A673 (cell line): ENCODE results near the gene EPPIN. TPM values are rescaled to one million over a fixed set of nuclear protein-coding genes. Genes with fewer than 3 reads are reported as not detected.

Experiments used
- BruUV-seq: library from RNA; stranded (reverse); fragments of 400-500 nt; replicated peaks from 2 replicates; lab custom pipeline; 2021; lab: Mats Ljungman, UMichigan
- CTCF ChIA-PET: fragments of 300-600 bp; sonication (Branson Sonifier 250); formaldehyde crosslinking; loops from one replicate; lab custom pipeline; 2022; ENCODE audit warnings: antibody characterized with exemption; lab: Charles Lee
- POLR2A ChIA-PET: fragments of 300-600 bp; sonication (Branson Sonifier 250); formaldehyde crosslinking; loops from one replicate; lab custom pipeline; 2022; ENCODE audit warnings: antibody characterized with exemption; ENCODE audit not compliant: low non-redundant PET; lab: Charles Lee
- DNase-seq: peaks from one replicate; pipeline ENCODE4 v3.0.0-alpha.2; 2015; ENCODE audit warnings: low spot score
- H3K27ac ChIP-seq: fragments of 200-600 bp; sonication (generic); 2 replicates; pipeline ENCODE4 v1.5.1; 2016; ENCODE audit warnings: mixed run types, low read depth, mild to moderate bottlenecking, mixed read lengths, antibody characterized with exemption, low read length; ENCODE audit not compliant: poor library complexity, severe bottlenecking
- H3K27me3 ChIP-seq: fragments of 200-600 bp; sonication (generic); replicated peaks from 2 replicates; pipeline ENCODE4 v1.6.1; 2017; ENCODE audit warnings: mixed run types, low read depth, mild to moderate bottlenecking, mixed read lengths, antibody characterized with exemption, low read length; ENCODE audit not compliant: insufficient read depth, poor library complexity
- H3K36me3 ChIP-seq: fragments of 200-600 bp; sonication (generic); 2 replicates; pipeline ENCODE4 v1.6.1; 2016; ENCODE audit warnings: mixed run types, mild to moderate bottlenecking, mixed read lengths, antibody characterized with exemption, low read length; ENCODE audit not compliant: insufficient read depth, poor library complexity, severe bottlenecking
- H3K4me1 ChIP-seq: fragments of 200-600 bp; sonication (generic); 2 replicates; pipeline ENCODE4 v1.6.1; 2017; ENCODE audit warnings: mixed run types, mild to moderate bottlenecking, mixed read lengths, antibody characterized with exemption, low read length; ENCODE audit not compliant: insufficient read depth, poor library complexity, severe bottlenecking
- H3K4me3 ChIP-seq: fragments of 200-600 bp; sonication (generic); 2 replicates; pipeline ENCODE4 v1.5.1; 2016; ENCODE audit warnings: low read depth, mixed run types, mild to moderate bottlenecking, mixed read lengths, low read length; ENCODE audit not compliant: poor library complexity, severe bottlenecking
- H3K9me3 ChIP-seq: fragments of 200-600 bp; sonication (generic); 2 replicates; pipeline ENCODE4 v1.6.1; 2016; ENCODE audit warnings: mixed run types, low read depth, mild to moderate bottlenecking, mixed read lengths, antibody characterized with exemption, low read length; ENCODE audit not compliant: poor library complexity, severe bottlenecking
- EZH2 ChIP-seq: fragments of 200-600 bp; sonication (generic); IDR thresholded peaks from 2 replicates; pipeline ENCODE4 v1.6.1; 2017; ENCODE audit warnings: borderline replicate concordance, low read depth, mild to moderate bottlenecking, mixed read lengths, antibody characterized with exemption, low read length; ENCODE audit not compliant: poor library complexity, severe bottlenecking
- intact Hi-C: fragments of 100-400 bp; cut with micrococcal nuclease; formaldehyde crosslinking; loops from one replicate; pipeline ENCODE4 v1.10.0; 2022; ENCODE audit not compliant: unreplicated experiment
- total RNA-seq: library from RNA; stranded (reverse); gene quantifications from 2 replicates; pipeline ENCODE4 v1.2.3, GENCODE V29; 2021
- TF ChIP-seq, protein P1 (sequence below): fragments of 300-800, 200-600 bp; sonication (generic); conservative IDR thresholded peaks from 2 replicates; pipeline ENCODE4 v1.5.1; 2017; ENCODE audit warnings: low read depth, mild to moderate bottlenecking, antibody characterized with exemption, low read length, moderate library complexity, mixed read lengths

Gene EPPIN
- total RNA-seq, 1 experiment from 2014 or later, result not detected

DNA sequence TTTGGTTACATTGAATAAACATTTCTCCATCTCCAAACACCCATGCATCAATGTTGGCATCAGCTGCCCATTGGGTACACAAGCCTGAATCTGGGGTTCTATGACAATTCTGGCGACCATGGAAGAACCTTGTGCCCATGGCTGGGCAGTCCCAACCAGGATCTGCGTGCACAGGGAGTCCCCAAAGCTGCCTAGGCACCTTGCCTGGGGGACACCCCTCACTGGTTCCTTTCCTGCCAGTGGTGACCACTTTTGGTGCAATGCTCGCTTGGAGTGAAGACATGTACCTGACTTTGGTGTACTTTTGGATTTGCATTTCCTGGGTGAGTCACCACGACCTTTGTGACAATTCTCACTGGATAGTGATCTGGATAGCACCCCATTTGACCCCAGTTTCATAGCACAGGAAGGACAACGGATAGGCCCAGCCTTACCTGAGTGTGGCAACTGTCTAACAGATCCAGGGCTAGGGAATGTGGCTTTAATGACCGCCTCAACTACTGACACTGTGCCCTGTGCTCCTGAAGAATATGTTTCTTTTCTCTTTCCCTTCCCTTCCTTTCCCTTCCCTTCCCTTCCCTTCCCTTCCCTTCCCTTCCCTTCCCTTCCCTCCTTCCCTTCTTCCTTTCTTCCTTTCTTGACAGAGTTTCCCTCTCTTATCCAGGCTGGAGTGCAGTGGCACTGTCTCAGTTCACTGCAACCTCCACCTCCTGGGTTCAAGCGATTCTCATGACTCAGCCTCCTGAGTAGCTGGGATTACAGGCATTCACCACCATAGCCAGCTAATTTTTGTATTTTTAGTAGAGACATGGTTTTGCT is 38.9 kb downstream of the EPPIN start:
- H3K36me3 ChIP-seq, result no peaks in the 10 kb centered on the region
- H3K4me1 ChIP-seq, result no peaks in the 10 kb centered on the region
- ChIA-PET CTCF (no interaction called here), POLR2A (no interaction called here)
- no peaks in the 10 kb centered on the region for H3K9me3 ChIP-seq
- H3K27me3 ChIP-seq, result peaks cover 18% of the 10 kb centered on the region
- no peak overlapping the region for H3K4me3 ChIP-seq
- DNase-seq, result no peak
- BruUV-seq, result no TSS peak
- TF ChIP-seq EZH2, result no peak
- TF ChIP-seq, protein P1, sequence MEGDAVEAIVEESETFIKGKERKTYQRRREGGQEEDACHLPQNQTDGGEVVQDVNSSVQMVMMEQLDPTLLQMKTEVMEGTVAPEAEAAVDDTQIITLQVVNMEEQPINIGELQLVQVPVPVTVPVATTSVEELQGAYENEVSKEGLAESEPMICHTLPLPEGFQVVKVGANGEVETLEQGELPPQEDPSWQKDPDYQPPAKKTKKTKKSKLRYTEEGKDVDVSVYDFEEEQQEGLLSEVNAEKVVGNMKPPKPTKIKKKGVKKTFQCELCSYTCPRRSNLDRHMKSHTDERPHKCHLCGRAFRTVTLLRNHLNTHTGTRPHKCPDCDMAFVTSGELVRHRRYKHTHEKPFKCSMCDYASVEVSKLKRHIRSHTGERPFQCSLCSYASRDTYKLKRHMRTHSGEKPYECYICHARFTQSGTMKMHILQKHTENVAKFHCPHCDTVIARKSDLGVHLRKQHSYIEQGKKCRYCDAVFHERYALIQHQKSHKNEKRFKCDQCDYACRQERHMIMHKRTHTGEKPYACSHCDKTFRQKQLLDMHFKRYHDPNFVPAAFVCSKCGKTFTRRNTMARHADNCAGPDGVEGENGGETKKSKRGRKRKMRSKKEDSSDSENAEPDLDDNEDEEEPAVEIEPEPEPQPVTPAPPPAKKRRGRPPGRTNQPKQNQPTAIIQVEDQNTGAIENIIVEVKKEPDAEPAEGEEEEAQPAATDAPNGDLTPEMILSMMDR, result no peak
- intact Hi-C loops, result no loop called here
- no peak overlapping the region for H3K27ac ChIP-seq

DNA sequence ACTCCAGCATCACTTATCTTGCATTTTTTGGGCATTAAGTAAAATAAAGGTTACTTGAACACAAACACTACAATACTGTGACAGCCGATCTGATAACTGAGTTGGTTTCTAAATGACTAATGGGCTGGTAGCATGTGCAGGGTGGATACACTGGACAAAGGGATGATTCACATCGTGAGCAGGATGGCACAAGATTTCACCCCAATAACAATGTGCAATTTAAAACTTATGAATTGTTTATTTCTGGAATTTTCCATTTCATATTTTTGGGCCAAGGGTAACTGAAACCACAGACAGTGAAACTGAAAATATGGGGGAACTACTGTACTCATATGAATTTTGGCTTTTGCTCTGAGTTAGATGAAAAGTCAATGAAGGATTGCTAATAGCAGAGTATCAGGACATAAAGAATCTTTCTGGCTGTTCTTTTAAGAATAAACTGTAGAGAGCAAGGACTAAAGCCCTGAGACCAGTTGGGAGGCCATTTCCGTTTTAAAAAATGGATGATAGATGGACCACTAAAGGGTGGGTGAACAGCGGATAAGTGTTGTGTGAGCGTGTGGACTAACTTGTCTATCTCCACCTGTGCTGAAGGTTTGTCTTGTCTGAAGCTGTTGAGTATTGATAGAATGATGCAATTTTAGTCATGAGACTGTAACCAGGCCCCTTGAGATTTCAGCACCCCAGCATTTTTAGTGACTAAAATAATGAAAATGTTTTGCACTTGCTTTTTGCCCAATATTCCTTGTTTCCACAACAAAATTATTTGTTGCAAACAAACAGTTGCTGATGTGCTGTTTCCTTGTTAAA is 40.0 kb downstream of the EPPIN start:
- DNase-seq, result no peak
- Histone ChIP-seq H3K27ac (no peak overlapping the region), H3K4me1 (no peaks in the 10 kb centered on the region), H3K4me3 (no peak overlapping the region), H3K36me3 (no peaks in the 10 kb centered on the region), H3K27me3 (peaks cover 18% of the 10 kb centered on the region), H3K9me3 (no peaks in the 10 kb centered on the region)
- intact Hi-C loops, result no loop called here
- ChIA-PET CTCF (no interaction called here), POLR2A (no interaction called here)
- TF ChIP-seq, protein P1, result no peak
- no peak for TF ChIP-seq EZH2
- no TSS peak for BruUV-seq

DNA sequence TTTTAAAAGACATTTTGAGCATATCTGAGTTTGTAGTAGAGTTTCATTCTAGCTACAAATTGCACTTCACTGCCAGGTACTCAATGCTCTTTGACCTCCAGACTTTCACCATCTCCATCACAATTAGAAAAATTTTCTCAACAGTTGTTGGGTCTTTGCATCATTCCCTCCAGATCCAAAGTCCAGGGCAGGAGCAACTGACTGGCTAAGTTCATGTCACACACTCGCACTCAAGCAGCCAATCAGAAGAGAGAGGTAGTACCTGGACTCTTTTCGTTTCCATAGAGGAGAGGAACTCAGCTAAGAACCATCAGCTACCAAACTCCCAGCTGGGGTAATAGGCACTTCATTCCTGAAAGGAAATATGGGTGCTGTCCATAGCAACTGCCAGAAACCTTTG is 40.8 kb downstream of the EPPIN start:
- Histone ChIP-seq H3K4me1 (no peaks in the 10 kb centered on the region), H3K9me3 (no peaks in the 10 kb centered on the region), H3K27me3 (peaks cover 25% of the 10 kb centered on the region), H3K4me3 (no peak overlapping the region), H3K36me3 (no peaks in the 10 kb centered on the region), H3K27ac (no peak overlapping the region)
- intact Hi-C loops, result no loop called here
- BruUV-seq, result no TSS peak
- ChIA-PET CTCF (no interaction called here), POLR2A (no interaction called here)
- TF ChIP-seq EZH2, result no peak
- TF ChIP-seq, protein P1, result no peak
- no peak for DNase-seq
